ENCODE data around the gene ARRB1.

Gene ARRB1

DNA sequence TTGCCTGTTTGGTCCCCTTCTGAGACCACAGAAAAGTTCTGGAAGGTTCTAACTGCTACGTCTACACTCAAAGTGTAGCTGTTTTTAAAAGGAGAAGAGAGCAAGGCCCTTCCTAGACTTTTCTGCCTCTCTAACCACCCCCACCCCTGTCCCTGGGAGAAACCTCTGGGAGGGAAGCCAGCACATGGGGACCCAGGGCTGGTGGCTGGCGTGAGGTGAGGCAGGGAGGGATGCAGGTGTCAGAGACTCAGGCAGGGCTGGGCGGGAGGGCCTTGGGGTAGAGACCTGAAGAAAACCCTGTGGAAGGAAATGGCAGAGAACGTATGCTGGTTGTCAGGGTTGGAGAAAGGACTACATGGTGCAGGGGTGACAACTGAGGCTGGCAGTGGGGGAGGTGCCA lies 26.7 kb downstream of the ARRB1 start:
- no peak for ATAC-seq (ENCODE audit: low read depth)
- H3K36me3 ChIP-seq (ENCODE audit: low read depth) = no peaks in the 10 kb centered on the region
- no peak for DNase-seq (ENCODE audit: low spot score)
- peaks cover 10% of the 10 kb centered on the region for H3K4me1 ChIP-seq (ENCODE audit: insufficient read depth, poor library complexity, severe bottlenecking)
- H3K4me3 ChIP-seq (ENCODE audit: severe bottlenecking) = no peak overlapping the region
- no peak overlapping the region for H3K27ac ChIP-seq (ENCODE audit: poor library complexity, severe bottlenecking)
- H3K9me3 ChIP-seq (ENCODE audit: severe bottlenecking) = no peaks in the 10 kb centered on the region
- no peaks in the 10 kb centered on the region for H3K27me3 ChIP-seq (ENCODE audit: insufficient read depth, poor library complexity, severe bottlenecking)
- TF ChIP-seq, protein P1, sequence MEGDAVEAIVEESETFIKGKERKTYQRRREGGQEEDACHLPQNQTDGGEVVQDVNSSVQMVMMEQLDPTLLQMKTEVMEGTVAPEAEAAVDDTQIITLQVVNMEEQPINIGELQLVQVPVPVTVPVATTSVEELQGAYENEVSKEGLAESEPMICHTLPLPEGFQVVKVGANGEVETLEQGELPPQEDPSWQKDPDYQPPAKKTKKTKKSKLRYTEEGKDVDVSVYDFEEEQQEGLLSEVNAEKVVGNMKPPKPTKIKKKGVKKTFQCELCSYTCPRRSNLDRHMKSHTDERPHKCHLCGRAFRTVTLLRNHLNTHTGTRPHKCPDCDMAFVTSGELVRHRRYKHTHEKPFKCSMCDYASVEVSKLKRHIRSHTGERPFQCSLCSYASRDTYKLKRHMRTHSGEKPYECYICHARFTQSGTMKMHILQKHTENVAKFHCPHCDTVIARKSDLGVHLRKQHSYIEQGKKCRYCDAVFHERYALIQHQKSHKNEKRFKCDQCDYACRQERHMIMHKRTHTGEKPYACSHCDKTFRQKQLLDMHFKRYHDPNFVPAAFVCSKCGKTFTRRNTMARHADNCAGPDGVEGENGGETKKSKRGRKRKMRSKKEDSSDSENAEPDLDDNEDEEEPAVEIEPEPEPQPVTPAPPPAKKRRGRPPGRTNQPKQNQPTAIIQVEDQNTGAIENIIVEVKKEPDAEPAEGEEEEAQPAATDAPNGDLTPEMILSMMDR (IDR thresholded peaks at IDR 0.05; ENCODE audit: poor library complexity, severe bottlenecking) = no peak

GRCh38 chr11:75324189-75324588 lies 27.3 kb downstream of the ARRB1 start:
- peaks cover 10% of the 10 kb centered on the region for H3K4me1 ChIP-seq (ENCODE audit: insufficient read depth, poor library complexity, severe bottlenecking)
- H3K27ac ChIP-seq (ENCODE audit: poor library complexity, severe bottlenecking) = no peak overlapping the region
- H3K27me3 ChIP-seq (ENCODE audit: insufficient read depth, poor library complexity, severe bottlenecking) = no peaks in the 10 kb centered on the region
- H3K4me3 ChIP-seq (ENCODE audit: severe bottlenecking) = no peak overlapping the region
- ATAC-seq (ENCODE audit: low read depth) (no peak), DNase-seq (ENCODE audit: low spot score) (no peak)
- H3K9me3 ChIP-seq (ENCODE audit: severe bottlenecking) = no peaks in the 10 kb centered on the region
- TF ChIP-seq, protein P1 (IDR thresholded peaks at IDR 0.05; ENCODE audit: poor library complexity, severe bottlenecking) = no peak
- no peaks in the 10 kb centered on the region for H3K36me3 ChIP-seq (ENCODE audit: low read depth)

DNA sequence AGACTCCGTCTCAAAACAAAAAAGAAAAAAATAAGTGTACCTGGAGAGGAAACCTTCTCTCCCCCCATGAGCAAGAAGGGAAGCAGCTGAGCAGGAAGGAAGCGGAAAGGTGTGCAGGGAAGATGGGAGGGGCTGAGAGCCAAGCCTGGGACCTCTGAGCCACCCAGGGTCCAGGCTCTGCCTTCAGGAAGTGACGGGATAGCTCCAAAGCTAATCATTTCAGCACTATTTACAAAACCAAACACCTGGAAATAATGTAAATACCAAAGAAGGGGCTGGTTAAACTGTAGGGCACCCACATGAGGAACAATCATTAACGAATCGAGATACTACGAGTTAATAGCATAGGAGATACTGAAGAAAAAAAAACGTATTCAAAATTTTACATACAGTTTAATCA lies 27.9 kb downstream of the ARRB1 start:
- Histone ChIP-seq H3K36me3 (ENCODE audit: low read depth) (no peaks in the 10 kb centered on the region), H3K4me3 (ENCODE audit: severe bottlenecking) (no peak overlapping the region), H3K4me1 (ENCODE audit: insufficient read depth, poor library complexity, severe bottlenecking) (peaks cover 10% of the 10 kb centered on the region), H3K27ac (ENCODE audit: poor library complexity, severe bottlenecking) (no peak overlapping the region), H3K27me3 (ENCODE audit: insufficient read depth, poor library complexity, severe bottlenecking) (no peaks in the 10 kb centered on the region), H3K9me3 (ENCODE audit: severe bottlenecking) (no peaks in the 10 kb centered on the region)
- DNase-seq (ENCODE audit: low spot score) (no peak), ATAC-seq (ENCODE audit: low read depth) (no peak)
- TF ChIP-seq, protein P1 (IDR thresholded peaks at IDR 0.05; ENCODE audit: poor library complexity, severe bottlenecking) = no peak

- no peak overlapping the region for H3K27ac ChIP-seq (ENCODE audit: poor library complexity, severe bottlenecking)
- peaks cover 2% of the 10 kb centered on the region for H3K4me1 ChIP-seq (ENCODE audit: insufficient read depth, poor library complexity, severe bottlenecking)
- H3K27me3 ChIP-seq (ENCODE audit: insufficient read depth, poor library complexity, severe bottlenecking) = no peaks in the 10 kb centered on the region
- no peaks in the 10 kb centered on the region for H3K36me3 ChIP-seq (ENCODE audit: low read depth)
- ATAC-seq (ENCODE audit: low read depth) (no peak), DNase-seq (ENCODE audit: low spot score) (no peak)
- no peaks in the 10 kb centered on the region for H3K9me3 ChIP-seq (ENCODE audit: severe bottlenecking)
- TF ChIP-seq, protein P1 (IDR thresholded peaks at IDR 0.05; ENCODE audit: poor library complexity, severe bottlenecking) = no peak
- no peak overlapping the region for H3K4me3 ChIP-seq (ENCODE audit: severe bottlenecking)
These were observed 30.8 kb downstream of the ARRB1 start for GRCh38 chr11:75320643-75321042.

DNA sequence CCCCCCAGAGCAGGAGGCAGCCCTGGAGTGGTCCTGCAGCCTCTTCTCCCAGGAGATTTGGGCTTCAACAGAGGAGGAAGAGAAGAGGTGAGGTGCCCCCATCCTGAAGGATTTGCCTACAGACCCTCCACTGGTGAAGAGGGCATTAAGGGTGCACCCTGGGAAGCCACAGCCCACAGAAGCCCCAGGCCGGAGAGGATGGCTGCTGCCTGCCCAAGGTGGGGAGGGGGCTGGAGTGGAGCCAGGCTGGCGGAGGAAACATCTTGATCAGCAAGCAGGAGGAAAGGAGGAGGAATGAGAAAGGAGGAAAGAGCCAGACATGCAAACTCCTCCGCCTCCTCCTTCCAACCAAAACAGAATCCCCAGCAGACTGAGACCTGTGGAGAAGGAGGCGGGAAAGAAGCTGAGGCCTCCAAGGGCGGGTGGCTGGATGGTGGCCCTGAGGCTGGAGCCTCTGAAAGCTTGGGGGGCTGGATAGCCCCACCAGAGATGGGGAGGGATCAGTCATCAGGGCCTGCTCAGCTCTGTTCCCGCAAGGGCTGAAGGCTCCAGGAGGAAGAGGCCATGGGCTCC lies 31.3 kb downstream of the ARRB1 start:
- no peak for DNase-seq (ENCODE audit: low spot score)
- no peak overlapping the region for H3K27ac ChIP-seq (ENCODE audit: poor library complexity, severe bottlenecking)

More for the DNA sequence above, 31.3 kb downstream of the ARRB1 start:
- Histone ChIP-seq H3K36me3 (ENCODE audit: low read depth) (no peaks in the 10 kb centered on the region), H3K9me3 (ENCODE audit: severe bottlenecking) (no peaks in the 10 kb centered on the region), H3K27me3 (ENCODE audit: insufficient read depth, poor library complexity, severe bottlenecking) (no peaks in the 10 kb centered on the region), H3K4me1 (ENCODE audit: insufficient read depth, poor library complexity, severe bottlenecking) (no peaks in the 10 kb centered on the region), H3K4me3 (ENCODE audit: severe bottlenecking) (no peak overlapping the region)
- TF ChIP-seq, protein P1 (IDR thresholded peaks at IDR 0.05; ENCODE audit: poor library complexity, severe bottlenecking) = no peak
- no peak for ATAC-seq (ENCODE audit: low read depth)
